Putamen (tissue), 1 donor: Measurements from ENCODE around the gene RALGPS2.

Experiments used
- DNase-seq: peaks from one replicate; pipeline ENCODE4 v3.0.0-alpha.2; 2016; ENCODE audit warnings: low spot score

Gene RALGPS2

DNA sequence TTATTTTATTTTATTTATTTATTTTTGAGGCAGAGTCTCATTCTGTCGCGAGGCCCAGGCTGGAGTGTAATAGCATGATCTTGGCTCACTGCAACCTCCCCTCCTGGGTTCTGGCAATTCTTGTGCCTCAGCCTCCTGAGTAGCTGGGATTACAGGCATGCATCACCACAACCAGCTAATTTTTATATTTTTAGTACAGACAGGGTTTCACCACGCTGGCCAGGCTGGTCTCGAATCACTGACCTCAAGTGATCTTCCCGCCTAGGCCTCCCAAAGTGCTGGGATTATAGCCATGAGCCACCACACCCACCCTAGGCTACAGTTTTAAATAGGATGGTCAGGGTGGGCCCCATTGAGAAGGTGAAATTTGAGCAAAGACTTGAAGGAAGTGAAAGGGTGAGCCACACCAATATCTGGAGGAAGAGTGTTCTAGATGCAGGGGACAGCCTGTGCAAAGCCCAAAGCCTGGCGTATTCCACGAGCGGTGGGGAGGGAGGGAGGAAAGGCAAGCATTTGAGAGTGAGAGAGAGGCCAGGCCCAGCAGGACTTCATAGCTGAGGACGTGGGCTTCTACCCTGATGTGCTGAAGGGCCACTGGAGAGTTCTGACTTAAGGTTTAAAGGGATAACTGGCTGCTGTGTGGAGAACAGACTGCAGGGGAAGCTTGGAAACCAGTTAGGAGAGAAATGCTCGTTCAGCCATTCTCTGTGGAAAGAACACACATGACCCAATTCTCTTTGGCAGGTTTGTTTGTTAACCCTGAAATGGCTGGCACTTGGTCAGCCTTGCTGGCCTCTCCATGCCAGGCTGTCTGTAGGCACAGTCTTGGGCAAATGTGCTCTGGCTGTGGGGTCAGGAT lies 238.0 kb downstream of the RALGPS2 start:
- no peak for DNase-seq

DNA sequence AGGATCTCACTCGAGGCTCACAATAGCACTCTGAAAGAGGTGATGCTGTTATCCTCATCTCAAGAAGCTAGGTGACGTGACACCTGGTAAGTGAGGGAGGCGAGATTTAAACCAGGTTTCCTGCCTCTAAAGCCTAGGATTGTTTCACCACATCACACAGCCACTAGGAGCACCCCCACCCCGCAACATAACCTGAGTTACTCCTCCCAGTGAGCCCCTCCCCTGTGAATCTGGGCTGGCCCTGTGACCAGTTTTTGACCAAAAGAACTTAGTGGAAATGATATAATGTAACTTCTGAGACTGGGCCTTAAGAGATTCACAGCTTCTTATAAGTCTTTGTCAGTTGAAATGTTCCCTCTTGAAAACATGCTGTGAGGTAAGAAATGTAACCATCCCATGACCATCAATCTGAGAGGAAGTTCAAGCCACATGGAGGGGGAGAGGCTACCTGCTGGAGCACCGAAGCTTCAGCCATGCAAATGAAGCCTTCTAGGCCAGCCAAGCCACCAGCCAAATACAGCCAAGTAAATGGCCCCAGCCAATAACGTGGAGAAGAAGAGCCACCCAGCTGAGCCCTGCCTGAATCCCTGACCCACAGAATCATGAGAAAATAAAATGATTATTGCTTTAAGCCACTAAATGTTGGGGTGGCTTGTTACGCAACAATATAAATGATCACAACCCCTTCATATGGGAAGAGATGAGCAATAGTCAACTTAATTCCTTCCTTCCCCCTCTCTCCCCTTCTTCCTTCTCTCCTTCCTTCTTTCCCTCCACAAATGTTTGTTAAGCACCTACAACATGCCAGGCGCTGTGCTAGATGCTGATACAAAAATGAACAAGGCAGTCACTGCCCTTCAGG lies 239.7 kb downstream of the RALGPS2 start:
- no peak for DNase-seq

DNA sequence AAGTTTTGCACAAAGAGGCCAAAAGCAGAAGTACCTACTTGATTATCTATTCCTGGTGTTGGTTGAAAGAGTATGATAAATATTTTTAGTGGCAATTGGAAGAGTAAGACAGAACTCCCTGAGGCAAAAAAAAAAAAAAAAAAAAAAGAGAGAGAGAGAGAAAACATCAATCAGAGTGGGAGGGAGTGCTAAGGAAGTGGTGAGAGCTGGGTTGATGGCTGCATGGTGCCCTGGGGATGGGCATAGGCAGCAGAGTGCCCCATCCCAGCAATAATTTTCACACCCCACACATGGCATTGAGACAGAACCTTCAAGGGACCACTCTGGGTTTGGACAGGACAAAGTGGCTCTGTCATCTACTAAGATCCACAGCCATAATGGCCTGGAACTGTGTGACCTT lies 241.3 kb downstream of the RALGPS2 start:
- no peak for DNase-seq

DNA sequence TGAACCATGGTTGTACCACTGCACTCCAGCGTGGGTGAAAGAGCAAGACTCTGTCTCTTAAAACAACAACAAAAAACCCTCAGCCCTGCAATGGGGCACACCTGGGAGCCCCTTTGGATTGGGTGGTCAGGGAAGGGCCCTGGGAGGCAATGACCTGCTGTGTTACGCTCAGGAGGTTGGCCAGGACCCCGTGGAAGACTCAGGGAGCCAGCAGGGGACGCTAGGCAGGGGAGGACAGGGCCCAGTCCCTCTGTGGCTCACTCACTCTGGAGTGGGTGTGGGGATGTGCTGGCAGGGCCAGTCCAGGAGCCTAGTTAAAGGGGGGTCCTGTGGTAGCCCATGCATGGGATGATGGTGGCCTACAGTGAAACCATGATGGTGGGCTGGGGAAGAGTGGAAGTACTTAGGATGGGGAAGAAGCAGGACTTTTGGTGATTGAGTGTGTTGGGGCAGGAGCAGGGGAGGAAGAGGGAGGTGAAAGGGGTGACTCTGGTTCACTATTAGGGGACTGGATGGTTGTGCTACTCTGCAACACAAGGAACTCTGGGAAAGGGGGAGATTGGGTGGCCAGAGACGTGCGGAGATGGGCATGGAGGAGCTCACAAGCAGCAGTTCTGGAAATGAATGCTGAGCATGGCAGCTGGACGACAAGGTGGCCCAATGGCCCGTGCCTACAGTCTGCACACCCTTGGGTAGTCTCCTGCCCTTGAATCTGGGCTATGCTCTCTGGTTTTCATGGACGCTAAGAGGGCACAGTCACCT lies 244.4 kb downstream of the RALGPS2 start:
- DNase-seq = no peak

DNA sequence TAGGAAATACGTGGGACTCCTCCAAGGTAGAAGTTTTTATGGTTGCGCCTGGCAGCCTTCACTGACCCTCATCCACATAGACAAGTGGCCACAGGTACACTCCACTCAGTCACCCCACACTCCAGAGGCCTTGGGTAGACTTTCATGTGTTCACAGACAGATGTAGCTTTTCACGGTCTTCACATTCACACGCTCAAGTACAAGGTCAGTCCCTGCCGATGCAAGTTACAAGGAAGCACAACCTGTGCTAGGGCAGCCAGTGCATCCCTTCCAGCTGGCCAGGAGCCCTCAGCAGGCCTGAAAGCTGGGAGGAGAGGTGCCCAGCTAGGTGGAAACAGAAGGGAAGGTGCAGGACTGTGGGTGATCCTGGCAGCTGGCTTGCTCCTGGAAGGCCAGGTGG lies 245.1 kb downstream of the RALGPS2 start:
- no peak for DNase-seq
